Stomach (tissue), 9 donors: ENCODE results near the gene CRYBG2. TPM values are rescaled to one million over a fixed set of nuclear protein-coding genes. Genes with fewer than 3 reads are reported as not detected.

Source experiments
- DNase-seq, 2 donors: peaks; one replicate each; pipeline versions ENCODE4 v3.0.0 to v3.0.0-alpha.2; 2013 to 2019
- H3K27ac ChIP-seq, 5 donors: fragments of 200-600 bp in 4 of 5; sonication (generic) in 4 of 5; one replicate each; pipeline ENCODE4 v1.5.1; 2013 to 2019; ENCODE audit warnings: mild to moderate bottlenecking in 1 of 5, moderate library complexity in 1 of 5
- H3K27me3 ChIP-seq, 3 donors: fragments of 200-600 bp; sonication (generic); one replicate each; pipeline ENCODE4 v1.5.1; 2017 to 2019; ENCODE audit warnings: mixed run types in 1 of 3
- H3K36me3 ChIP-seq, 4 donors: fragments of 200-600 bp; sonication (generic); 1 replicate in 3 of 4; 2 replicates in 1 of 4; pipeline ENCODE4 v1.5.1; 2016 to 2019
- H3K4me1 ChIP-seq, 4 donors: fragments of 200-600 bp; sonication (generic); one replicate each; pipeline ENCODE4 v1.5.1; 2016 to 2019
- H3K4me3 ChIP-seq, 4 donors: fragments of 200-600 bp; sonication (generic) in 3 of 4; one replicate each; pipeline ENCODE4 v1.5.1; 2016 to 2019; ENCODE audit warnings: mild to moderate bottlenecking in 1 of 4
- H3K9me3 ChIP-seq, 4 donors: fragments of 200-600 bp; sonication (generic); one replicate each; pipeline ENCODE4 v1.5.1; 2016 to 2019
- CTCF ChIP-seq, 7 experiments: fragments of 450-650 bp in 4 of 7; fragments of 200-600 bp in 3 of 7; sonication (generic) in 3 of 7; IDR thresholded peaks; one replicate each; pipeline ENCODE4 v1.5.1; 2016 to 2019; ENCODE audit warnings: antibody characterized with exemption in 7 of 7, control low read depth in 2 of 7, mild to moderate bottlenecking in 1 of 7
- EP300 ChIP-seq: sonication (generic); formaldehyde crosslinking; IDR thresholded peaks from one replicate; pipeline ENCODE4 v1.6.1; 2017; ENCODE audit warnings: antibody characterized with exemption
- POLR2A ChIP-seq, 4 donors: fragments of 450-650 bp; IDR thresholded peaks; one replicate each; pipeline ENCODE4 v1.6.1; 2016; ENCODE audit warnings: antibody characterized with exemption in 4 of 4, control low read depth in 2 of 4, mild to moderate bottlenecking in 1 of 4, moderate library complexity in 1 of 4
- POLR2AphosphoS5 ChIP-seq, 3 donors: sonication (generic); formaldehyde crosslinking; IDR thresholded peaks; one replicate each; pipeline ENCODE4 v1.6.1; 2016; ENCODE audit warnings: antibody characterized with exemption in 3 of 3
- WGBS, 5 donors: extraction: QIAGEN DNeasy Blood & Tissue Kit in 3 of 5; methylation state at CpG; one replicate each; pipeline versions ENCODE4 v1.1.5 to v1.1.7; 2013 to 2018; 5-methylcytosine and 5-hydroxymethylcytosine counted together
- intact Hi-C: fragments of 100-400 bp; cut with DNase I; formaldehyde crosslinking; loops from one replicate; pipeline ENCODE4 v1.15.1; 2023; ENCODE audit warnings: low total_unique reads
- polyA plus RNA-seq, 3 donors: library from polyadenylated mRNA; stranded (reverse); fragments of 200-250 nt; gene quantifications; one replicate each; pipeline ENCODE4 v1.2.3, GENCODE V29; 2013
- total RNA-seq, 5 donors: library from RNA; depleted of rRNA; stranded (reverse); fragments of >200 nt; gene quantifications; one replicate each; pipeline versions ENCODE4 v1.1.0 to v1.2.3, GENCODE V29; 2014 to 2016
- donor health status: healthy with polysubstance abuse.
- donor health status: Bipolar disorder and iron deficiency.
- donor health status: healthy.

Gene CRYBG2
- total and polyA plus RNA-seq, 8 donors: 0.15 to 66.8 (median 3.2) TPM

GRCh38 chr1:26361605-26362122, 7.7 kb upstream of the CRYBG2 start:
- no peak for TF ChIP-seq CTCF (IDR thresholded peaks at IDR 0.05)
- TF ChIP-seq POLR2A (IDR thresholded peaks at IDR 0.05): no peak
- no peak for TF ChIP-seq EP300
- TF ChIP-seq POLR2AphosphoS5 (IDR thresholded peaks at IDR 0.05): no peak
- Histone ChIP-seq H3K27ac (no peak overlapping the region), H3K9me3 (no peaks in the 10 kb centered on the region), H3K4me1 (peaks cover 12 to 50% (median 15%) of the 10 kb centered on the region in 4 donors), H3K4me3 (no peak overlapping the region), H3K36me3 (no peaks in the 10 kb centered on the region), H3K27me3 (peaks cover 15 to 89% (median 18%) of the 10 kb centered on the region in 3 donors)
- intact Hi-C loops: no loop called here
- no peak for DNase-seq
- WGBS, 5 donors: 83 to 92% (median 87%) methylated on average over 10 to 12 of the region's 12 CpGs

- peaks cover 15 to 91% (median 18%) of the 10 kb centered on the region in 3 donors for H3K27me3 ChIP-seq
These were observed 7.1 kb upstream of the CRYBG2 start for GRCh38 chr1:26360807-26361604.

GRCh38 chr1:26359981-26360806, 6.3 kb upstream of the CRYBG2 start:
- WGBS, 5 donors: 3 to 6% (median 3%) methylated on average over 48 to 67 of the region's 67 CpGs
- DNase-seq: peak in 1 of 2 donors; percentile 63
- H3K27ac ChIP-seq: no peak overlapping the region
- intact Hi-C loops: no loop called here
- peaks cover 12 to 50% (median 15%) of the 10 kb centered on the region in 4 donors for H3K4me1 ChIP-seq
- H3K36me3 ChIP-seq: no peaks in the 10 kb centered on the region
- no peaks in the 10 kb centered on the region for H3K9me3 ChIP-seq
- H3K27me3 ChIP-seq: peaks cover 15 to 98% (median 18%) of the 10 kb centered on the region in 3 donors
- H3K4me3 ChIP-seq: peak overlapping the region; percentile 28 to 39 (median 35)
- TF ChIP-seq CTCF (IDR thresholded peaks at IDR 0.05): no peak

More at GRCh38 chr1:26360807-26361604, 7.1 kb upstream of the CRYBG2 start:
- Histone ChIP-seq H3K36me3 (no peaks in the 10 kb centered on the region), H3K27ac (no peak overlapping the region), H3K9me3 (no peaks in the 10 kb centered on the region), H3K4me3 (peak overlapping the region; percentile 28 to 39 (median 35)), H3K4me1 (peaks cover 12 to 50% (median 15%) of the 10 kb centered on the region in 4 donors)
- TF ChIP-seq EP300 (no peak), CTCF (IDR thresholded peaks at IDR 0.05) (no peak), POLR2A (IDR thresholded peaks at IDR 0.05) (no peak), POLR2AphosphoS5 (IDR thresholded peaks at IDR 0.05) (no peak)
- WGBS, 5 donors: 52 to 59% (median 56%) methylated on average over 17 to 27 of the region's 27 CpGs
- intact Hi-C loops: no loop called here
- no peak for DNase-seq
